HUES6 (cell line): ENCODE measurements around the gene PRR5L.
"Not testable (repeated sequence)": the region's sequence is repeated elsewhere in the genome, so short reads cannot be mapped to it uniquely, and the experiment has no call there.

ENCODE experiments used
- H3K27ac ChIP-seq: 2 replicates; pipeline ENCODE4 v1.7.0; 2013; ENCODE audit warnings: low read depth, mild to moderate bottlenecking, low read length, inconsistent platforms
- H3K27me3 ChIP-seq: 2 replicates; pipeline ENCODE4 v1.6.1; 2013; ENCODE audit warnings: low read length; ENCODE audit not compliant: control insufficient read depth, insufficient read depth
- H3K36me3 ChIP-seq: 2 replicates; pipeline ENCODE4 v1.6.1; 2013; ENCODE audit warnings: low read length; ENCODE audit not compliant: control insufficient read depth, insufficient read depth
- H3K4me1 ChIP-seq: 2 replicates; pipeline ENCODE4 v1.6.1; 2013; ENCODE audit warnings: low read length; ENCODE audit not compliant: control insufficient read depth, insufficient read depth
- H3K4me3 ChIP-seq: 2 replicates; pipeline ENCODE4 v1.5.1; 2013; ENCODE audit warnings: low read depth, low read length
- H3K9ac ChIP-seq: one replicate; pipeline ENCODE4 v1.6.1; 2013; ENCODE audit warnings: mild to moderate bottlenecking, low read length
- H3K9me3 ChIP-seq: 2 replicates; pipeline ENCODE4 v1.6.1; 2013; ENCODE audit warnings: low read depth, low read length; ENCODE audit not compliant: control insufficient read depth, insufficient read depth

The PRR5L gene

DNA sequence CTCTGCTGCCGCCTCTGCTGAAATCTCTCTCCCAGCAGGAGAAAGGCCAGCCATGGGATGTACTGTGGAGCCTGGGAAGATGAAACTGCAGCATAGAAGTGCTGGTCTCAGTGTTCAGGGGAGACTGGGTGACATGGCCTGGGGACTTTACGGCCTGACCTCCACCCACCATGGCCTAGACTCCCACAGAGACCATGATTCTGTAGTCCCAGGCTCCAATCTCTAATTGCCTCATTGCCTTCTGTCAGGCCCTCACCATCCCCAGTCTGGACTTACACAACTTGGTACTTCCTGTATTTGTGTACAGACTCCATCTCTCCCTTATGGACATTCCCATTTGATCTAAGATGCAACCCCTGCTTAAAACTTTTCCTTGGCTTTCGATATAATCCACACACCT lies 170.9 kb downstream of the PRR5L start:
- H3K27me3 ChIP-seq, result no peaks in the 10 kb centered on the region
- H3K4me1 ChIP-seq, result peaks cover 3% of the 10 kb centered on the region; the same call in 1 of the 2 replicates
- no peaks in the 10 kb centered on the region for H3K36me3 ChIP-seq
- H3K9me3 ChIP-seq, result no peaks in the 10 kb centered on the region
- no peak overlapping the region for H3K27ac ChIP-seq
- H3K4me3 ChIP-seq, result no peak overlapping the region
- no peak overlapping the region for H3K9ac ChIP-seq

DNA sequence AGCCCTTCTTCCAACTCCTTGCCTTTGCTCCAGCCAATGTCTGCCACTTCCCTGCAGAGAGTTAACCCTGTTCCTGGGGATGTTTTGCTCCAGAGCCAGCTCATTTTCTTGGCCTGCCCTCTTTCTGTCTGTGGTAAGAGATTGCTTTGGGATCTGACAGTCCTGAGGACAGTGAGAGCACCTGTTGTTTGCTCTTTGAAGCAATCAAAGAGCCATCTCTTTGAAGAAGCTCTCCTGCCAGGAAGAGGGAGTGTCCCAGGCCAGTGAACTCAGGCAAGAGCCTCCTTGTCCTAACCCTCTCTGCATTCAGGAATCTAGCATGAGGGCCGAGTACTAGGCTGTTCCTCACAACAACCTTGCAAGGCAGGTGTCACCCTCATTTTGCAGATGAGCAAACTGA lies 171.8 kb downstream of the PRR5L start:
- H3K36me3 ChIP-seq, result no peaks in the 10 kb centered on the region
- no peaks in the 10 kb centered on the region for H3K27me3 ChIP-seq
- H3K27ac ChIP-seq, result no peak overlapping the region
- H3K9ac ChIP-seq, result no peak overlapping the region
- no peak overlapping the region for H3K4me3 ChIP-seq
- no peaks in the 10 kb centered on the region for H3K9me3 ChIP-seq
- peaks cover 3% of the 10 kb centered on the region; the same call in 1 of the 2 replicates for H3K4me1 ChIP-seq

DNA sequence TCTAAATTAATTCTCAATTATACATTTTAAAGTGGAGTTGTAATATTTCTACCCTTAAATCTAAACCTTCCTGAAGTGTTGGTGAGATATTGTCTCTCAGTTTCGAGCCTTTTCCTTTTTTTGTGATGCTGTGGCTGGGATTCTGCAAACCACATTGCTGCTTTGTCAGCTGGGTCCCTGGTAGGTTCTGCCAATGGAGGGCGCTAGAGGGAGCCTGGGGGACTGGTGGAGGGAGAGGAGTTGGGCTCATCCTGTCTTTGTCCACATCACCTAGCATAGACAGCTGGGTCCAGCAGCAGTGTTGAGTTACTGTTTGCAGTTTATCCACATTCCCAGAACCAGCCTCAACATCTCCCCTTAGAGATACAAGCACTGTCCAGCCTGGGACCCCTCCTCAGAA lies 173.0 kb downstream of the PRR5L start:
- Histone ChIP-seq H3K4me3 (no peak overlapping the region), H3K4me1 (peaks cover 3% of the 10 kb centered on the region; the same call in 1 of the 2 replicates), H3K9me3 (no peaks in the 10 kb centered on the region), H3K27ac (no peak overlapping the region), H3K27me3 (no peaks in the 10 kb centered on the region), H3K36me3 (no peaks in the 10 kb centered on the region), H3K9ac (no peak overlapping the region)

DNA sequence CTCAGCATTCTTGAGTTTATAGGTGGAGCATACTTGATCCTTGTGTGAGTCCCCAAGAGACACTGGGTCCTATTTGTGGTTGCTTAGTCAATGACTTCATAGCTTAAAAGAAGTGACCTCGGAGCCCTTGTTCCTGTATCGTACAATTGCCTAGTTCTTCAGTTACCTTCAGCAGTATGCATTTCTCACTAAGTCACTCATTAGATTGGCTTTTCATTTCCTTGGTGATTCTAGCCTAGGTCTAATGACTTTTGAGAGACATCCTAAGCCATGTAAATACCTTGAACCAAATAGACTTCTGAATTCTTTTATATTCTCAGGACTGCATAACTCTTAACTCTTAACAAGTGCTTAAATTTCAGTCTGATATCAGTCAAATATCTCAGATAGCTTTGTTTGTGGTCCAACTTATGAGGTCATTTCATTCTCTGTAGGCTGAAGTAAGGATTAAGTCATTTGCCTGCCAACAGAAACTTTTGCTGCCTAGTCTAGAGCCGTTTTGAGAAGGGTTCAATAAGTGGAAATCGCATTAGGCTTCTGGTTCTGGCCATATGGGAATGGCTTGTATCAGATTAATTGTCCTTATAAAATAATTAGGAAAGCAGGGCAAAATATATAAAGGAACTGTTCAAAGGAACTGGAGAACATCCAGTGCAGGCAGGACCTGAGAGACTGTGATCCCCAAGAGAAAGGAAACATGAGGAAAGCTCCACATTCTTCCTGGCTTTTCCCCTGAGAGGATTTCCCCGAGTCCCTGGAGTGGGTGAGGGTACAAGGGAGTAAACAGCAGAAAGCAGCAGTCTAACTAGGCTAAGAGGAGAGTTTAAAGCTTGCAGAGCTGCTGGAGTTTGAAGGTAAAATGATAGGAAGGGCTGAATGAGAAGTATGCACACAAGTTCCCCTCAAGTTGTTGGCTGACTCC lies 174.1 kb downstream of the PRR5L start:
- Histone ChIP-seq H3K27ac (no peak overlapping the region), H3K9me3 (no peaks in the 10 kb centered on the region), H3K9ac (no peak overlapping the region), H3K4me1 (peaks cover 3% of the 10 kb centered on the region; the same call in 1 of the 2 replicates), H3K27me3 (no peaks in the 10 kb centered on the region), H3K4me3 (no peak overlapping the region), H3K36me3 (no peaks in the 10 kb centered on the region)

DNA sequence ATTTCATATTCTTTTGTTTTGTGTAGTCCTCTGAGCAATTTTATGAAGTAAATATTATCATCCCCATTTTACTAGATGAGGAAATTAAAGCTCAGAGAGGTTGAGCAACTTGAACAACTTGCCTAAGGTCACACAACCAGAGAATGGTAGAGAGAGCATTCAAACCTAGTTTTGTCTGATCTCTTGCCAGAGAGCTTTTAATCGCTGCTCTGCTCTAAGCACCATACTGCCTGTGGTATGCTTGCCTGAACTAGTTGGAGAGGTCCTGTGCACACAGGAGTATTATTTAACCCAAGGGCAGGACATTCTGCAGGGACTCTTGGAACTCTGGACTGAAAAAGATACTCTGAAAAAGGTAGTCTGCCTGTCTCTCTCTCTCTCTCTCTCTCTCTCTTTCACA lies 175.5 kb downstream of the PRR5L start:
- no peak overlapping the region for H3K27ac ChIP-seq
- H3K27me3 ChIP-seq, result no peaks in the 10 kb centered on the region
- H3K36me3 ChIP-seq, result no peaks in the 10 kb centered on the region
- no peaks in the 10 kb centered on the region for H3K9me3 ChIP-seq
- no peak overlapping the region for H3K9ac ChIP-seq
- peaks cover 3% of the 10 kb centered on the region; the same call in 1 of the 2 replicates for H3K4me1 ChIP-seq
- no peak overlapping the region for H3K4me3 ChIP-seq

DNA sequence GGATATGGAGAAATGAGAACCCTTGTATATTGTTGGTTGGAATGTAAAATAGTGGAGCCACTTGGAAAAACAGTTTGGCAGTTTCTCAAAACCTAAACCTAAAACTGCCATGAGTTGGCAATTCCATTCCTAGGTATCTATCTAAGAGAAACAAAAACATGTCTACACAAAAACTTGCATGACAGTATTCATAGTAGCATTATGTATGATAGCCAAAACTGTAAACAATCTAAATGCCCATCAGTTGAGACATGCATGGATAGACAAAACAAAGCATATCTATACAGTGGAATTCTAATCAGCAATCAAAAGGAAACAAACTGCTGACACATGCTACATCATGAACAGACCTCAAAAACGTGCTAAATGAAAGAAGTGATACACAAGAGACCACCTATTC lies 179.1 kb downstream of the PRR5L start:
- Histone ChIP-seq H3K9ac (no peak overlapping the region), H3K9me3 (no peaks in the 10 kb centered on the region), H3K27me3 (no peaks in the 10 kb centered on the region), H3K4me3 (no peak overlapping the region), H3K27ac (no peak overlapping the region), H3K36me3 (no peaks in the 10 kb centered on the region), H3K4me1 (no peaks in the 10 kb centered on the region)

DNA sequence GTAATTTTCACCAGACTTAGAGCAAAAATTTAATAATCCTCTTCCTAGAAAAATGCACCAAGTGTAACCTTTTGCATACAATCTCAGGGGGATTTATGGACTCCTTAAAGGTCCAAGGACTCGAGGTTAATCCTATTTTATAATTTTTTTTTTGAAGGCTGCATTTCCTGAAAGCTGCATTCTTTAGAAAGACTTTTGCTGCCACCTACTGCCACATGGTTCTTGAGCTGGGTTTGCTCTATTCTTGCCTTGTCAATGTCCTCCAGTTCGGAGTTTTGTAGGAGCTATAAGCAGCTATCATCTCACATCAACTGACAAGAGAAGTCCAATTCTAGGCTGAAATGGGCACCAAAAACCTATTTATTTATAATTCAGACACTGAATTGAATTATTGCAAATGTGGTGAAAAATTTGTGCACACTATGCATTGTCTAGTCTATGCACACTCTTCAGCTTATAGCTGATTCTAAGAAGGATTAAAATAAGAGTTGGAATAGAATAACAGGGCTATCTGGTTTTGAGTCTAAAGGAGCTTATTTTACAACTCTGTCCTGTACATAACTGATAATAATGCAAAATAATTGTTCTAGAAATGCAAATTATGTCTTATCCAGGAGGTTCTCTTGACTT lies 182.7 kb downstream of the PRR5L start:
- no peaks in the 10 kb centered on the region for H3K4me1 ChIP-seq
- H3K4me3 ChIP-seq, result no peak overlapping the region
- H3K36me3 ChIP-seq, result peaks cover 2% of the 10 kb centered on the region; the same call in 1 of the 2 replicates
- H3K27ac ChIP-seq, result no peak overlapping the region
- H3K9ac ChIP-seq, result no peak overlapping the region
- no peaks in the 10 kb centered on the region for H3K27me3 ChIP-seq
- H3K9me3 ChIP-seq, result no peaks in the 10 kb centered on the region

DNA sequence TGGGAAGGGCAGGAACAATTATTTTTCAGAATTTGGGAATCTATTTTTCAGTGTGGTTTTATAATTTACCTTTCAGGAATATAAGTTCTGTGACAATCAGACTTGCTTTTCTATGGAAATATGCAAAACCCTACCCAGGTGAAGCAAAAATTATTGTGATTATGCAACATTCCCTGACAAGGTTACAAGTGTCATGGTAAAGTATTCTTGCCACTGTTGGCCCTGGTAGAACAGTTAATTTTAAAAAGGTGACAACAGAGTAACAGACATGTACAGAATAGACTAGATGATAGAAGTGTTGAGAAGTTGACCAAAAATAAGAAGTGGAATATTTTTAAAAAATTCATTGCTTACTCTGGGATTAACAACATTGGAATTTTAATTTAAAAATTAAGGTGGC lies 184.7 kb downstream of the PRR5L start:
- peaks cover 12% of the 10 kb centered on the region; the same call in 1 of the 2 replicates for H3K36me3 ChIP-seq
- no peaks in the 10 kb centered on the region for H3K27me3 ChIP-seq
- H3K9ac ChIP-seq, result no peak overlapping the region

DNA sequence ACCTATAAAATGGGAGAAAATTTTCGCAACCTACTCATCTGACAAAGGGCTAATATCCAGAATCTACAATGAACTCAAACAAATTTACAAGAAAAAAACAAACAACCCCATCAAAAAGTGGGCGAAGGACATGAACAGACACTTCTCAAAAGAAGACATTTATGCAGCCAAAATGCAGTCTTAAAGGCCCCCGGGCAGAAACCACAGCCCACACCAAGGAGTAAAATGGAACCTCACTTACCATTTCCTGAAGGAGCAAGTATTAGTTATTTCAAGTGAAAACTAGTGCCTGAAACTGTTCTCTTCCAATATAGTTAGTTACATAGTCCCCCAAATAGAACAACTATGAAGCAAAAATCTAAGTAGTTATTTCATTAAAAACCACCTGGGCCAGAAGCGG lies 187.0 kb downstream of the PRR5L start:
- not testable (repeated sequence) for H3K9me3 ChIP-seq, H3K9ac ChIP-seq, H3K27me3 ChIP-seq, H3K4me3 ChIP-seq, H3K27ac ChIP-seq, H3K4me1 ChIP-seq
- peaks cover 24% of the 10 kb centered on the region; the same call in 1 of the 2 replicates for H3K36me3 ChIP-seq

More for the DNA sequence above, 184.7 kb downstream of the PRR5L start:
- Histone ChIP-seq H3K4me3 (no peak overlapping the region), H3K4me1 (no peaks in the 10 kb centered on the region), H3K27ac (no peak overlapping the region), H3K9me3 (no peaks in the 10 kb centered on the region)

DNA sequence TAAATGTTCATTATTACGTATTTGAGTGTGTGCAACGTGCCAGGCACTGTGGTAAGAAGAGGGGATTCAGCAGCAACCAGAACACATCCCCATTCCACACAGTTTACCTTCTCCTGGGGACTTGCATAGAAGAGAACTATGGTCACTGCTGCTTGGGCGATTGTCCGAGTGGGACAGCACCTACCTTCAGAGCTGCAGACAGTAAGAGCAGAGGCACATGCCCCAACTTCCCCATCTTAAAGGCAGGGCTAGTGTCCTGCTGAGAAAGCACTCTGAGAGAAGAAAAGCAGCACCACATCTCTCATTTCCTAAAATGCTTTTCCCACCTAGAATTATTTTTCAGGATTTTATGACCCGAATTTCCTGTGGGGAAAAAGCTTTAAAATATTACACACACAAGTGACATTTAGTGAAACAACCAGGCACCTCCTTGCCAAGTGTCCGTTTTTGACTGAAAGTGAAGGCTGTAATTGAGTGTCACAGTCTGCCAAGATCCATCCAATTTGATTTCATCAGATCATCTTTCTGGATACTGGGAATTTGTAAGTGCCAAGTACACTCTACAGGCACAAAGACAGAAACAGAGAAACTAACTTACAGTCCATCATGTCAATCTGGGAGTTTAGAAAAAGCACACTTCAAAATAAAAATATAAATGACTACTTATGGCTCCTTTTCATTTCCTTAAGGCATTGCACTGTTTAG lies 189.4 kb downstream of the PRR5L start:
- H3K4me3 ChIP-seq, result no peak overlapping the region
- no peak overlapping the region for H3K27ac ChIP-seq
- no peak overlapping the region for H3K9ac ChIP-seq
- H3K9me3 ChIP-seq, result no peaks in the 10 kb centered on the region
- H3K36me3 ChIP-seq, result peaks cover 44% of the 10 kb centered on the region
- no peaks in the 10 kb centered on the region for H3K4me1 ChIP-seq
- no peaks in the 10 kb centered on the region for H3K27me3 ChIP-seq

DNA sequence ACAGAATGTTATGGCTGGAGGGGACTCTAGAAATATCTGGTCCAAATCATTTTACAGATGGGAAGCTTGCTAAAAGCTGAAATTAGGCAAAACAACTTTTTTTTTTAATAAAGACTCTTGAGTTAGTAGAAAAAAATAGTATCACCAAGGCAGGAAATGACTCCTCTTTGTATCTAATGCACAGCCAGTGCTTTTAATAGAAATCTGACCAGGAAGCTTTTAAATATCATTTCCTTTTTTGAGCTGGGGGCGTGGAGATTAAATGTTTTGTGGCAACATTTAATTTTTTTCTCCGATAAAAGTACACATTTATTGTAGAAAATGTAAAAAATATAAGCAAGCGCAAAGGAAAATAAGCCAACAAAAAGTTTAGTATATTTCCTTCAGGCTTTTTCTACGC lies 191.5 kb downstream of the PRR5L start:
- Histone ChIP-seq H3K9me3 (no peaks in the 10 kb centered on the region), H3K27ac (no peak overlapping the region), H3K36me3 (peaks cover 57% of the 10 kb centered on the region), H3K4me3 (no peak overlapping the region), H3K9ac (no peak overlapping the region), H3K27me3 (no peaks in the 10 kb centered on the region), H3K4me1 (no peaks in the 10 kb centered on the region)
